K562 (cell line): Measurements from ENCODE around the gene YPEL1. TPM values are rescaled to one million over a fixed set of nuclear protein-coding genes. Genes with fewer than 3 reads are reported as not detected.

Experiments used
- ATAC-seq: fragments of 200-7000 bp; cut with Tn5 transposase; 3 replicates; pipeline ENCODE4 v1.9.1; 2020; ENCODE audit warnings: moderate library complexity
- BruUV-seq: library from RNA; stranded (reverse); fragments of 400-500 nt; replicated peaks from 2 replicates; lab custom pipeline; 2021; lab: Mats Ljungman, UMichigan
- CTCF ChIA-PET: fragments of 300-600 bp; formaldehyde crosslinking; extraction: SDS; loops from one replicate; lab custom pipeline; 2021; ENCODE audit warnings: low intra/inter-chr PET ratio; lab: Yijun Ruan, JAX
- POLR2A ChIA-PET: fragments of 300-600, 350-650 bp; sonication (Branson Sonifier 250); formaldehyde crosslinking; extraction: SDS; loops from one replicate; lab custom pipeline; 2021; ENCODE audit warnings: antibody characterized with exemption, inconsistent platforms; lab: Yijun Ruan, JAX
- DNase-seq, 4 experiments: peaks; one replicate each; pipeline versions ENCODE4 v3.0.0 to v3.0.0-alpha.2; 2011 to 2018; ENCODE audit warnings: low spot score in 3 of 4, mixed read lengths in 3 of 4; ENCODE audit errors: extremely low read depth in 1 of 4
- FAIRE-seq: peaks from 2 replicates; lab custom pipeline; 2011; peaks lifted over from hg19 to GRCh38; lab: Jason Lieb, UNC
- H2AFZ ChIP-seq: 2 replicates; pipeline ENCODE4 v1.6.0; 2011; ENCODE audit warnings: low read depth, low read length, control low read depth, inconsistent platforms
- H3K27ac ChIP-seq: fragments of 200-600 bp; 3 replicates; pipeline ENCODE4 v1.8.0; 2011; ENCODE audit warnings: low read depth, mild to moderate bottlenecking, control low read depth, inconsistent platforms, low read length, moderate library complexity, mixed read lengths; ENCODE audit errors: extremely low read depth
- H3K27me3 ChIP-seq, 2 experiments: fragments of 300-600 bp in 1 of 2; 2 replicates in 1 of 2; 3 replicates in 1 of 2; pipeline versions ENCODE4 v1.6.0 to v1.8.0; 2011; ENCODE audit warnings: inconsistent platforms in 2 of 2, low read length in 2 of 2, mild to moderate bottlenecking in 1 of 2, mixed read lengths in 1 of 2, moderate library complexity in 1 of 2; ENCODE audit not compliant: control insufficient read depth in 2 of 2, insufficient read depth in 2 of 2
- H3K36me3 ChIP-seq: fragments of 300-600 bp; 3 replicates; pipeline ENCODE4 v1.8.0; 2011; ENCODE audit warnings: mild to moderate bottlenecking, low read length, inconsistent platforms; ENCODE audit not compliant: control insufficient read depth, insufficient read depth
- H3K4me1 ChIP-seq, 2 experiments: fragments of 200-600 bp in 1 of 2; replicated peaks in 1 of 2; 2 replicates in 1 of 2; 3 replicates in 1 of 2; pipeline versions ENCODE4 v1.5.1 to v1.8.0; 2011; ENCODE audit warnings: inconsistent platforms in 2 of 2, low read length in 2 of 2, mild to moderate bottlenecking in 1 of 2, mixed read lengths in 1 of 2, moderate library complexity in 1 of 2; ENCODE audit not compliant: control insufficient read depth in 2 of 2, insufficient read depth in 2 of 2
- H3K4me2 ChIP-seq: 2 replicates; pipeline ENCODE4 v1.6.1; 2011; ENCODE audit warnings: low read length, control low read depth, inconsistent platforms, mixed read lengths; ENCODE audit not compliant: insufficient read depth
- H3K4me3 ChIP-seq: fragments of 200-600 bp; sonication (generic), shearing (Covaris generic); 2 replicates; pipeline ENCODE4 v1.5.1; 2016; ENCODE audit warnings: control low read depth, inconsistent platforms
- H3K79me2 ChIP-seq: fragments of 200-600 bp; 3 replicates; pipeline ENCODE4 v1.8.0; 2011; ENCODE audit warnings: low read length, inconsistent platforms; ENCODE audit not compliant: control insufficient read depth, insufficient read depth
- H3K9ac ChIP-seq, 2 experiments: 2 replicates each; pipeline versions ENCODE4 v1.6.0 to v1.6.1; 2011; ENCODE audit warnings: low read depth in 2 of 2, low read length in 2 of 2, control low read depth in 1 of 2, inconsistent platforms in 1 of 2, mild to moderate bottlenecking in 1 of 2, mixed read lengths in 1 of 2; ENCODE audit not compliant: insufficient read depth in 1 of 2
- H3K9me1 ChIP-seq: one replicate; pipeline ENCODE4 v1.6.0; 2011; ENCODE audit warnings: inconsistent platforms, mild to moderate bottlenecking, low read length, moderate library complexity; ENCODE audit not compliant: control insufficient read depth, insufficient read depth
- H3K9me3 ChIP-seq: replicated peaks from 2 replicates; pipeline ENCODE4 v1.5.1; 2011; ENCODE audit warnings: low read depth, low read length, inconsistent platforms; ENCODE audit not compliant: control insufficient read depth, insufficient read depth
- H4K20me1 ChIP-seq: replicated peaks from 2 replicates; pipeline ENCODE4 v1.6.1; 2011; ENCODE audit warnings: low read length, inconsistent platforms, mixed read lengths; ENCODE audit not compliant: control insufficient read depth, insufficient read depth
- E2F3 ChIP-seq: fragments of 250-450 bp; sonication (Bioruptor Pico); IDR thresholded peaks from 2 replicates; pipeline ENCODE4 v1.4.0; 2020; ENCODE audit warnings: mild to moderate bottlenecking
- EP300 ChIP-seq: IDR thresholded peaks from 2 replicates; pipeline ENCODE4 v1.6.1; 2012; ENCODE audit warnings: low read length, improper control_type of control experiment
- HBP1 ChIP-seq: fragments of 450-650 bp; formaldehyde crosslinking; IDR thresholded peaks from 2 replicates; pipeline ENCODE4 v1.4.0; 2022; ENCODE audit warnings: missing genetic modification characterization
- ILK ChIP-seq: fragments of 450-650 bp; IDR thresholded peaks from 2 replicates; pipeline ENCODE4 v1.6.1; 2016; ENCODE audit warnings: missing genetic modification characterization, low read depth, mild to moderate bottlenecking, missing compliant biosample characterization, moderate library complexity, borderline replicate concordance
- MAZ ChIP-seq, 2 experiments: fragments of 450-650 bp in 1 of 2; sonication (generic) in 1 of 2; formaldehyde crosslinking; IDR thresholded peaks in 1 of 2; conservative IDR thresholded peaks in 1 of 2; 2 replicates each; pipeline versions ENCODE4 v1.4.0 to v1.5.0; 2020; ENCODE audit warnings: mild to moderate bottlenecking in 1 of 2, missing genetic modification reagents in 1 of 2
- MLX ChIP-seq, 2 experiments: fragments of 450-650 bp in 1 of 2; sonication (generic) in 1 of 2; formaldehyde crosslinking; conservative IDR thresholded peaks; 2 replicates each; pipeline versions ENCODE4 v1.4.0 to v1.8.1; 2020 to 2022; ENCODE audit warnings: mild to moderate bottlenecking in 1 of 2, missing genetic modification reagents in 1 of 2
- MTF1 ChIP-seq: fragments of 250-450 bp; sonication (Bioruptor Pico); IDR thresholded peaks from 2 replicates; pipeline ENCODE4 v1.9.0; 2021; ENCODE audit warnings: moderate library complexity, mild to moderate bottlenecking, inconsistent platforms, borderline replicate concordance
- MXD1 ChIP-seq: fragments of 250-450 bp; sonication (Bioruptor Pico); IDR thresholded peaks from 2 replicates; pipeline ENCODE4 v1.8.0; 2021; ENCODE audit warnings: borderline replicate concordance, mild to moderate bottlenecking, moderate library complexity; ENCODE audit not compliant: poor library complexity, severe bottlenecking
- NR4A1 ChIP-seq, 2 experiments: fragments of 250-450 bp in 1 of 2; fragments of 450-650 bp in 1 of 2; sonication (Bioruptor Pico) in 1 of 2; IDR thresholded peaks; 2 replicates each; pipeline versions ENCODE4 v1.4.0 to v1.6.1; 2016 to 2020; ENCODE audit warnings: mild to moderate bottlenecking in 2 of 2, missing compliant biosample characterization in 1 of 2, missing genetic modification characterization in 1 of 2, moderate library complexity in 1 of 2
- PHF8 ChIP-seq: fragments of 200-600 bp; sonication (generic); IDR thresholded peaks from 2 replicates; pipeline ENCODE4 v1.6.1; 2012; ENCODE audit warnings: mixed run types, mild to moderate bottlenecking, inconsistent platforms, low read length, moderate library complexity, borderline replicate concordance
- ZNF280B ChIP-seq: fragments of 250-450 bp; sonication (Bioruptor Pico); IDR thresholded peaks from 2 replicates; pipeline ENCODE4 v1.5.1; 2021; ENCODE audit warnings: mild to moderate bottlenecking
- WGBS: fragments of 100-300 bp; shearing (Covaris generic); methylation state at CpG from one replicate; pipeline ENCODE4 v1.1.6; 2016; ENCODE audit warnings: low coverage, mixed read lengths; ENCODE audit not compliant: insufficient coverage; ENCODE audit errors: missing lambda C conversion rate; 5-methylcytosine and 5-hydroxymethylcytosine counted together
- in situ Hi-C: fragments of 300-500 bp; cut with MboI; formaldehyde crosslinking; loops from 4 replicates; pipeline ENCODE4 v1.15.0; 2018; ENCODE audit warnings: inconsistent platforms, mixed read lengths
- intact Hi-C: fragments of 100-400 bp; cut with micrococcal nuclease; formaldehyde crosslinking; loops from 2 replicates; pipeline ENCODE4 v1.14.2; 2022
- polyA plus RNA-seq, 8 experiments: library from polyadenylated mRNA; depleted of rRNA in 4 of 8; stranded (reverse) in 5 of 8; unstranded in 3 of 8; fragments of >200 nt; fragmentation: Nextera tagmentation in 2 of 8; fragmentation: Illumina TruSeq in 1 of 8; extraction: Ambion mirVana in 2 of 8; extraction: Trizol in 1 of 8; gene quantifications; 2 replicates each; pipeline versions ENCODE4 v1.2.1 to v1.2.3, GENCODE V29; 2011 to 2014; ENCODE audit warnings: inconsistent platforms in 1 of 8, missing spikeins in 1 of 8
- total RNA-seq, 7 experiments: library from RNA; depleted of rRNA in 6 of 7; stranded (reverse); fragments of >200 nt in 6 of 7; fragmentation: Illumina TruSeq in 2 of 7; extraction: Trizol in 2 of 7; gene quantifications; 2 replicates each; pipeline versions ENCODE4 v1.2.1 to v1.2.3, GENCODE V29; 2011 to 2021; ENCODE audit warnings: low replicate concordance in 1 of 7

The YPEL1 gene
- total and polyA plus RNA-seq, 9 of the 15 experiments (the other 6 are each of a cell fraction or from before 2014, with no cell fraction given) = 0.07 to 2.2 (median 0.46) TPM

- ChIA-PET POLR2A (interaction anchor here (0.6 to 6.7 kb wide), 13 partner anchors 9 to 107 kb away, joined by 3 to 52 read pairs (median 3); partner anchors contain the start of gene PPIL2), CTCF (no interaction called here)
- Histone ChIP-seq H2AFZ (no peak overlapping the region), H3K9me1 (peaks cover 11% of the 10 kb centered on the region), H3K27me3 (no peaks in the 10 kb centered on the region), H3K9me3 (no peaks in the 10 kb centered on the region), H3K27ac (no peak overlapping the region), H3K79me2 (no peaks in the 10 kb centered on the region), H4K20me1 (peaks cover 22% of the 10 kb centered on the region), H3K4me1 (peaks cover 5 to 43% of the 10 kb centered on the region in 2 experiments; a peak in 3 of 5 replicates), H3K4me2 (no peak overlapping the region), H3K9ac (peak overlapping the region in 1 of 2 experiments; percentile 37; a peak in 2 of 4 replicates), H3K4me3 (no peak overlapping the region), H3K36me3 (peaks cover 73% of the 10 kb centered on the region; the same call in 2 of the 3 replicates)
- FAIRE-seq (no peak), ATAC-seq (peak; percentile 5), DNase-seq (peak in 2 of 4 experiments; percentile 59 to 64)
- 80% methylated on average over 24 of the region's 24 CpGs for WGBS
- in situ Hi-C loops (no loop called here), intact Hi-C loops (no loop called here)
- BruUV-seq = no TSS peak
- TF ChIP-seq NR4A1 (CRISPR knock-in tag; IDR thresholded peaks at IDR 0.05) (peak; percentile 27; the same call in 1 of the 2 replicates), NR4A1 (tag; IDR thresholded peaks at IDR 0.05) (no peak), E2F3 (0 out of 2 replicates have a peak, but pooled peaks have one; percentile 19), HBP1 (CRISPR knock-in tag) (no peak), ILK (no peak), MAZ (CRISPR knock-in tag; conservative IDR thresholded peaks at IDR 0.05 in 1 of 2, IDR thresholded peaks at IDR 0.05 in 1 of 2) (peak in 1 of 2 experiments; percentile 49; a peak in 1 of 4 replicates), MXD1 (CRISPR knock-in tag) (no peak), MTF1 (CRISPR knock-in tag) (no peak), PHF8 (no peak), ZNF280B (CRISPR knock-in tag) (no peak), EP300 (no peak), MLX (CRISPR knock-in tag; conservative IDR thresholded peaks at IDR 0.05) (no peak)
These were observed 53.8 kb downstream of the YPEL1 start for GRCh38 chr22:21681566-21682370.
